ENCODE results near the gene SYS1. TPM values are rescaled to one million over a fixed set of nuclear protein-coding genes. Genes with fewer than 3 reads are reported as not detected.
A peak's percentile ranks its signal among the peaks of the same experiment; 100 is the strongest.

Gene SYS1
- total RNA-seq, 2 donors from 2014 or later = 23.3 to 31.4 TPM

GRCh38 chr20:45412653-45413052 lies 49.7 kb downstream of the SYS1 start:
- ATAC-seq = no peak
- Mint-ChIP-seq H3K27ac (no peak overlapping the region), H3K27me3 (no peaks in the 10 kb centered on the region)

GRCh38 chr20:45413479-45413878 lies 50.5 kb downstream of the SYS1 start:
- DNase-seq (ENCODE audit: low spot score) (no peak), ATAC-seq (no peak)
- peaks cover 4% of the 10 kb centered on the region for H3K36me3 Mint-ChIP-seq
- no peak overlapping the region for H3K27ac Mint-ChIP-seq
- no peaks in the 10 kb centered on the region for H3K27me3 Mint-ChIP-seq
- no peak overlapping the region for H3K4me3 Mint-ChIP-seq
- H3K9me3 Mint-ChIP-seq = no peaks in the 10 kb centered on the region
- H3K4me1 Mint-ChIP-seq (ENCODE audit: low read depth in 2 of 2) = peaks cover 26 to 28% of the 10 kb centered on the region in 2 donors

More at GRCh38 chr20:45412653-45413052, 49.7 kb downstream of the SYS1 start:
- Mint-ChIP-seq H3K4me3 (no peak overlapping the region), H3K4me1 (ENCODE audit: low read depth in 2 of 2) (peaks cover 20 to 23% of the 10 kb centered on the region in 2 donors), H3K36me3 (no peaks in the 10 kb centered on the region), H3K9me3 (no peaks in the 10 kb centered on the region)
- no peak for DNase-seq (ENCODE audit: low spot score)

GRCh38 chr20:45415822-45416637 lies 53.1 kb downstream of the SYS1 start, which contains the start of gene PIGT:
PIGT (plus strand) TSS chr20:45416141; CDS start chr20:45416157, 16 bp downstream.
- H3K4me1 Mint-ChIP-seq (ENCODE audit: low read depth in 2 of 2) = peaks cover 30 to 36% of the 10 kb centered on the region in 2 donors
- H3K27ac Mint-ChIP-seq = peak within 1 kb of the TSS; percentile 92 to 96
- H3K27me3 Mint-ChIP-seq = no peaks in the 10 kb centered on the region
- DNase-seq (ENCODE audit: low spot score) = peak; percentile 94
- H3K4me3 Mint-ChIP-seq = peak within 1 kb of the TSS; percentile 92
- H3K36me3 Mint-ChIP-seq = peaks cover 12% of the 10 kb centered on the region
- peak; percentile 96 to 97 for ATAC-seq
- H3K9me3 Mint-ChIP-seq = no peaks in the 10 kb centered on the region

DNA sequence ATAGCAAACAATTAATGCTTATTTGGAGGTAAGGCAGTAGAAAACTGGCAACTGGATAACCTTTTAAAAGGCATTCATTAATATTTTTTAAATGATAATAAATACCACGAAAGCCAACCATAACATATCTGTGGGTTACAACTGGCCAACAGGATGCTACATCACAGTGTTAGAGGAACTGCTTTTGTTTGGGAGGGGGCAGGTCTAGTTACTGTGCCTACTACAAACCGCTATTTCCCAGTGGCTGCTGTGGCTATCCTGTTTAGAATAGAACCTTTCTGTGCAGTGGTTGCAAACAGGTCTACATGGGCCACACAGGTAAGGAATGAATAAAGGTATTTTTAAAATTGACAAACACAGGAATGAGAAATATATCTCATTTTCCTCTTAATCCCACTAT lies 54.0 kb downstream of the SYS1 start:
- no peak for ATAC-seq
- Mint-ChIP-seq H3K27me3 (no peaks in the 10 kb centered on the region), H3K9me3 (no peaks in the 10 kb centered on the region), H3K36me3 (peaks cover 12% of the 10 kb centered on the region), H3K4me1 (ENCODE audit: low read depth in 2 of 2) (peaks cover 30 to 36% of the 10 kb centered on the region in 2 donors), H3K4me3 (peak overlapping the region; percentile 92), H3K27ac (peak overlapping the region; percentile 92 to 96)
- DNase-seq (ENCODE audit: low spot score) = no peak

Other genes with a start within 250 kb of the SYS1 start
- not detected for gene WFDC5, start 248.0 kb upstream of the SYS1 start, total RNA-seq
- not detected for gene WFDC12, start 238.7 kb upstream of the SYS1 start, total RNA-seq
- not detected for gene PI3, start 188.3 kb upstream of the SYS1 start, total RNA-seq
- gene SEMG1, start 156.1 kb upstream of the SYS1 start, total RNA-seq = not detected
- gene SEMG2, start 141.8 kb upstream of the SYS1 start, total RNA-seq = not detected
- 1 to 10 TPM in 1 of 2 donors, not detected in 1; 7.2 TPM for gene SLPI, start 108.6 kb upstream of the SYS1 start, total RNA-seq
- gene RBPJL, start 56.3 kb upstream of the SYS1 start, total RNA-seq = not detected
- 1 to 10 TPM in 1 of 2 donors, under 1 TPM in 1; 0.31 to 1.4 TPM for gene MATN4, start 54.9 kb upstream of the SYS1 start, total RNA-seq
- gene SDC4, start 14.7 kb upstream of the SYS1 start, total RNA-seq = 10 to 100 TPM; 23.3 to 43.5 TPM
- gene TP53TG5, start 15.2 kb downstream of the SYS1 start, total RNA-seq = not detected
- gene DBNDD2, start 45.1 kb downstream of the SYS1 start, total RNA-seq = 1 to 10 TPM; 6.1 to 6.4 TPM
- 10 to 100 TPM; 73.0 to 86.6 TPM for gene PIGT, start 53.0 kb downstream of the SYS1 start, total RNA-seq
- gene WFDC2, start 106.6 kb downstream of the SYS1 start, total RNA-seq = not detected
- gene SPINT3, start 152.5 kb downstream of the SYS1 start, total RNA-seq = not detected
- not detected for gene WFDC6, start 176.3 kb downstream of the SYS1 start, total RNA-seq
- not detected for gene EPPIN, start 184.2 kb downstream of the SYS1 start, total RNA-seq
- not detected for gene WFDC8, start 216.1 kb downstream of the SYS1 start, total RNA-seq